CD4-positive, alpha-beta memory T cell (primary cell): ENCODE data around the gene FOXL2NB. TPM values are rescaled to one million over a fixed set of nuclear protein-coding genes. Genes with fewer than 3 reads are reported as not detected.
A peak's percentile ranks its signal among the peaks of the same experiment; 100 is the strongest.

Source experiments
- CTCF ChIA-PET: fragments of 350-600 bp; sonication (Branson Sonifier 250); formaldehyde crosslinking; loops from one replicate; lab custom pipeline; 2021; ENCODE audit warnings: inconsistent platforms; ENCODE audit not compliant: partially characterized antibody; lab: Charles Lee
- POLR2A ChIA-PET: fragments of 350-600 bp; sonication (Branson Sonifier 250); formaldehyde crosslinking; loops from one replicate; lab custom pipeline; 2021; ENCODE audit not compliant: partially characterized antibody; lab: Charles Lee
- DNase-seq, 5 donors: peaks; one replicate each; pipeline versions ENCODE4 v3.0.0 to v3.0.0-alpha.2; 2020 to 2022; ENCODE audit warnings: mixed read lengths in 1 of 5
- H3K27ac ChIP-seq: one replicate; pipeline ENCODE4 v1.7.0; 2013; ENCODE audit warnings: low read depth, low read length
- H3K27me3 ChIP-seq: 2 replicates; pipeline ENCODE4 v1.7.0; 2013; ENCODE audit warnings: mild to moderate bottlenecking, low read length, moderate library complexity; ENCODE audit not compliant: insufficient read depth
- H3K36me3 ChIP-seq: 2 replicates; pipeline ENCODE4 v1.7.0; 2013; ENCODE audit warnings: mild to moderate bottlenecking, low read length, moderate library complexity; ENCODE audit not compliant: insufficient read depth
- H3K4me1 ChIP-seq: 2 replicates; pipeline ENCODE4 v1.7.0; 2013; ENCODE audit warnings: mild to moderate bottlenecking, low read length, moderate library complexity; ENCODE audit not compliant: insufficient read depth
- H3K4me3 ChIP-seq, 2 donors: one replicate each; pipeline ENCODE4 v1.7.0; 2013; ENCODE audit warnings: low read length in 2 of 2, mild to moderate bottlenecking in 1 of 2
- H3K9me3 ChIP-seq, 2 donors: one replicate each; pipeline ENCODE4 v1.7.0; 2013; ENCODE audit warnings: low read length in 2 of 2, control low read depth in 1 of 2; ENCODE audit not compliant: control insufficient read depth in 1 of 2
- H3K27ac Mint-ChIP-seq, 7 donors: one replicate each; pipeline ENCODE4 v1.8.0; 2020 to 2021; ENCODE audit warnings: mixed read lengths in 7 of 7, mild to moderate bottlenecking in 6 of 7, inconsistent platforms in 3 of 7, moderate library complexity in 3 of 7
- H3K27me3 Mint-ChIP-seq, 2 donors: one replicate each; pipeline ENCODE4 v1.8.0; 2020 to 2021; ENCODE audit warnings: mixed read lengths in 2 of 2
- H3K36me3 Mint-ChIP-seq, 2 donors: one replicate each; pipeline ENCODE4 v1.8.0; 2020 to 2021; ENCODE audit warnings: mixed read lengths in 2 of 2, inconsistent platforms in 1 of 2, mild to moderate bottlenecking in 1 of 2
- H3K4me1 Mint-ChIP-seq, 4 donors: one replicate each; pipeline ENCODE4 v1.8.0; 2020 to 2021; ENCODE audit warnings: mixed read lengths in 4 of 4, mild to moderate bottlenecking in 1 of 4
- H3K4me3 Mint-ChIP-seq, 8 donors: one replicate each; pipeline ENCODE4 v1.8.0; 2020 to 2021; ENCODE audit warnings: mixed read lengths in 8 of 8, mild to moderate bottlenecking in 7 of 8, moderate library complexity in 6 of 8, inconsistent platforms in 3 of 8
- H3K9me3 Mint-ChIP-seq, 8 donors: one replicate each; pipeline ENCODE4 v1.8.0; 2020 to 2021; ENCODE audit warnings: mixed read lengths in 8 of 8, mild to moderate bottlenecking in 5 of 8, inconsistent platforms in 3 of 8, moderate library complexity in 1 of 8
- intact Hi-C: fragments of 100-400 bp; cut with micrococcal nuclease; formaldehyde crosslinking; loops from one replicate; pipeline ENCODE4 v1.15.1; 2023
- polyA plus RNA-seq, 2 donors: library from polyadenylated mRNA; unstranded; fragments of 300-500 nt; fragmentation: Illumina TruSeq; gene quantifications; one replicate each; pipeline ENCODE4 v1.2.3, GENCODE V29; 2021
- total RNA-seq, 2 experiments: library from RNA; stranded (reverse); gene quantifications; one replicate each; pipeline ENCODE4 v1.2.3, GENCODE V29; 2021

Gene FOXL2NB
- total and polyA plus RNA-seq, 4 experiments from 2014 or later, result 0.04 TPM; not detected in 3

DNA sequence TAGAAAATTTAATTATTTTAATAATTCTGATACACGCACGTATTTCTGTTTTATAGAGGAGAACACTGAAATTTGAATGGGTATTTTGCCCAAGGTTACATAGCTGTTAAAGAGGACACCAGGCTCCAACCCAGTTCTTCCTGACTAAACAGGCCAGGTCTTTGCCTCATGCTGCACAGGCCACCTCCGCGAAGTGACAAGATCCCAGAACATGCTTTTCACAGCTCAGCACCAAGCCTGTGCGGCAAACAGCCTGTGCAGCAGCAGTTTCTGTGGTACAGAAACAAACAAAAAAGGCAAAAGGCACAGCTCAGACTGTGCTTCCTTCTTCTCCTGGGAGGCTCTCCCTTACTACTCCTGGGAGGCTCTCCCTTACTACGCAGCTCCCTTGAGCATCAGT, 6.6 kb upstream of the FOXL2NB start:
- Histone ChIP-seq H3K4me1 (peaks cover 61% of the 10 kb centered on the region), H3K9me3 (no peaks in the 10 kb centered on the region), H3K27ac (no peak overlapping the region), H3K27me3 (peaks cover 87% of the 10 kb centered on the region), H3K36me3 (no peaks in the 10 kb centered on the region), H3K4me3 (no peak overlapping the region)
- peaks cover 0 to 12% (median 0%) of the 10 kb centered on the region in 8 donors for H3K9me3 Mint-ChIP-seq
- peaks cover 26 to 66% (median 45%) of the 10 kb centered on the region in 4 donors for H3K4me1 Mint-ChIP-seq
- peaks cover 1 to 4% of the 10 kb centered on the region in 2 donors for H3K36me3 Mint-ChIP-seq
- CTCF ChIA-PET, result interaction anchor here (1.0 to 15.1 kb wide), 4 partner anchors 10 to 342 kb away, joined by 3 to 272 read pairs (median 4); no protein-coding TSS in a partner anchor
- DNase-seq, result no peak
- no peak overlapping the region for H3K4me3 Mint-ChIP-seq
- intact Hi-C loops, result loop anchor here (10.0 kb wide), 2 partner anchors 606 to 756 kb away; partner anchors contain the start of gene ARMC8
- POLR2A ChIA-PET, result no interaction called here
- peaks cover 72 to 80% of the 10 kb centered on the region in 2 donors for H3K27me3 Mint-ChIP-seq
- no peak overlapping the region for H3K27ac Mint-ChIP-seq

DNA sequence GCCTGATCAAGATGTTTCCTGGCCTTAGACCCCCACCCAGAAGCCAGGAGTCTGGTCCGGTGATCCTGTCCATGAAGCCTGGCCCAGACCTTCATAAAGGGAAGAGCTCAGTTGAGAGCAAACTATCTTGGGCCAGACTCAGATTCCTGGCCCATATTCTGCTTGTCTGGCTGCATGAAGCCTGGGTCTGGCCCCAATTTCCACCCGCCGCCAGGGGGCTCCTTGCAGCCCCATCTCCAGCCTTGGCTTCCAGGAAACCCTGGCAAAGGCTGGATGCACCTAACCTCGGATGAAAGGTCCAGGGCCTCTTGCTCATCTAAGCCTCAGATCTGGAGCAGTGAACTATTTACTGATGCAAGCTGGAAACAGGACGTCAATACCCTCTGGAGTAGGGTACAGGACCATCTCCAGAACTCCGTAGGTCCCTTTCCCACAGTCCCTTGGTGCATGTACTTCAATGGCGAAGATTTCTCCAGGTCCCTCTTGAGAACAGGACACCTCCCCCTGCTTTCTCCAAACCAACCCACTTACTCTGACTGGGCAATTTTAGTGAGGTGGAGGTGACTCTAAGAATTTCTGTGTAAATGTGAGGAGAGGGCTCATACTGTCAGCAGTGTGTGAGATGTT, 5.6 kb upstream of the FOXL2NB start:
- Histone ChIP-seq H3K9me3 (no peaks in the 10 kb centered on the region), H3K27me3 (peaks cover 82% of the 10 kb centered on the region), H3K4me3 (no peak overlapping the region), H3K36me3 (no peaks in the 10 kb centered on the region), H3K4me1 (peaks cover 56% of the 10 kb centered on the region), H3K27ac (no peak overlapping the region)
- DNase-seq, result no peak
- H3K27me3 Mint-ChIP-seq, result peaks cover 72 to 73% of the 10 kb centered on the region in 2 donors
- no peak overlapping the region for H3K4me3 Mint-ChIP-seq
- peaks cover 1 to 4% of the 10 kb centered on the region in 2 donors for H3K36me3 Mint-ChIP-seq
- H3K9me3 Mint-ChIP-seq, result peaks cover 0 to 12% (median 0%) of the 10 kb centered on the region in 8 donors
- CTCF ChIA-PET, result interaction anchor here (1.0 to 15.1 kb wide), 6 partner anchors 9 to 389 kb away, joined by 3 to 272 read pairs (median 4); no protein-coding TSS in a partner anchor
- peak overlapping the region in 1 of 7 donors; percentile 28 for H3K27ac Mint-ChIP-seq
- intact Hi-C loops, result loop anchor here (10.0 kb wide), 2 partner anchors 607 to 757 kb away; partner anchors contain the start of gene ARMC8
- POLR2A ChIA-PET, result interaction anchor here (0.9 kb wide), 1 partner anchor 333 kb away, joined by 3 read pairs; the partner anchor contains the start of gene FAIM
- peaks cover 23 to 59% (median 40%) of the 10 kb centered on the region in 4 donors for H3K4me1 Mint-ChIP-seq

DNA sequence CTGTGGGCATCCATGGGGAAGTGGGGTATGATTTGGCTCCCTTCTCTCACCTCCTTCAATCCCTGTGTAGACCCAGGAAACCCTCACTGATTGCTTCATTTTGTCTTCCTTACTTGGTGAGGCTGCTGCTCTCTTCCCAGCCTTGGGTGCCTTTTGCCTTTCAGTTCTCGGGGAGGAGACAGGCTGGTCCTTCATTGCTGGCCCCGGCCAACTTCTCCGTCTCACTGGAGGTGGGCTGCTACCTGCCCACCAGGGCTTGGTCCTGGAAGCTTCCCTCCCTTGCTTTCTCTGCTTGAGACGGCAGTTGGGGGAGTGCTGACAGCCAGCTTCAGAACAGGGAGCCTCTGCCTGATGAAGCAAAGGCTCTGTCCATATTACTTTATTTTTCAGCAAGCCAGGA, 4.7 kb upstream of the FOXL2NB start:
- CTCF ChIA-PET, result interaction anchor here (1.0 to 15.1 kb wide), 3 partner anchors 13 to 388 kb away, joined by 3 to 272 read pairs (median 6); no protein-coding TSS in a partner anchor
- Mint-ChIP-seq H3K9me3 (peaks cover 0 to 12% (median 0%) of the 10 kb centered on the region in 8 donors), H3K4me3 (peak overlapping the region in 2 of 8 donors; percentile 0 to 1), H3K36me3 (peaks cover 1 to 4% of the 10 kb centered on the region in 2 donors), H3K27me3 (peaks cover 66 to 70% of the 10 kb centered on the region in 2 donors), H3K4me1 (peaks cover 21 to 55% (median 35%) of the 10 kb centered on the region in 4 donors), H3K27ac (no peak overlapping the region)
- Histone ChIP-seq H3K27ac (no peak overlapping the region), H3K9me3 (no peaks in the 10 kb centered on the region), H3K4me3 (no peak overlapping the region), H3K4me1 (peaks cover 55% of the 10 kb centered on the region), H3K36me3 (no peaks in the 10 kb centered on the region), H3K27me3 (peaks cover 73% of the 10 kb centered on the region)
- POLR2A ChIA-PET, result interaction anchor here (0.9 kb wide), 1 partner anchor 334 kb away, joined by 3 read pairs; the partner anchor contains the start of gene FAIM
- intact Hi-C loops, result loop anchor here (10.0 kb wide), 2 partner anchors 607 to 757 kb away; partner anchors contain the start of gene ARMC8
- no peak for DNase-seq

DNA sequence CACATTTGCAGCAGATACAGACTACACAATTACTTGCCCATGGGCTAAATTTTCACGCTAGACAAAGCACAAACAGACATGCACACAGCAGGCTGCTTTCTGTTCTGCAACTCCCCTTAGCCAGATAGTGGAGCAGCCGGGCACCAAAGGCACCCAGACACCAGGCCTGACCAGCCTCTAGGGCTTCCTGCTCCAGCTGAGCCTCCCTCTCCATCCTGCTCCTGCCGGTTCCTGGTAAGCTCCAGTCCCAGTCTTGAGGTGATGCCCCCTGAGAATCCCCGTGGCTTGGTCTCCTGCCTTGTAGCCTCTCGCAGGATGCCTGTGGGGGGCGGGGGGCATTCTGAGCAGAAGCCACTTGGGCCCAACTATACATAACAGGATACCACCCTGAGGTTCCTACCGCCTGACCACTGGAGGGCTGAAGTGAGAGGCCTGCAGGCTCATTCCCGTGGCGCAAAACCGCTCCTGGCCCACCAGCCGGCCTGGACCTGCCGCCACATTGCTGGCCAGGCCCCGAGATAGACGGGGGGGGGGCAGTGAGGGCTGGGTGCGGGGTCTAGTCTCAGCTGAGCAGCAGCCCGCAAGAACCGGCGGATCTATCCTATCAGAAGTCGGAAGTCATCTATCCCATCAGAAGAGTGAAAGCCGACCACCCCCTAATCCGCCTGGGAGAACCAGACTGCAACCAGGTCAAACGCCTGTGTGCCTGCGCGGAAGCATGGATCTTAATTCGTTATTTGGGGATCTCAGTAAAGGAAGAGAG, 4.0 kb upstream of the FOXL2NB start:
- CTCF ChIA-PET, result interaction anchor here (15.1 kb wide), 1 partner anchor 22 kb away, joined by 272 read pairs; no protein-coding TSS in a partner anchor
- POLR2A ChIA-PET, result no interaction called here

DNA sequence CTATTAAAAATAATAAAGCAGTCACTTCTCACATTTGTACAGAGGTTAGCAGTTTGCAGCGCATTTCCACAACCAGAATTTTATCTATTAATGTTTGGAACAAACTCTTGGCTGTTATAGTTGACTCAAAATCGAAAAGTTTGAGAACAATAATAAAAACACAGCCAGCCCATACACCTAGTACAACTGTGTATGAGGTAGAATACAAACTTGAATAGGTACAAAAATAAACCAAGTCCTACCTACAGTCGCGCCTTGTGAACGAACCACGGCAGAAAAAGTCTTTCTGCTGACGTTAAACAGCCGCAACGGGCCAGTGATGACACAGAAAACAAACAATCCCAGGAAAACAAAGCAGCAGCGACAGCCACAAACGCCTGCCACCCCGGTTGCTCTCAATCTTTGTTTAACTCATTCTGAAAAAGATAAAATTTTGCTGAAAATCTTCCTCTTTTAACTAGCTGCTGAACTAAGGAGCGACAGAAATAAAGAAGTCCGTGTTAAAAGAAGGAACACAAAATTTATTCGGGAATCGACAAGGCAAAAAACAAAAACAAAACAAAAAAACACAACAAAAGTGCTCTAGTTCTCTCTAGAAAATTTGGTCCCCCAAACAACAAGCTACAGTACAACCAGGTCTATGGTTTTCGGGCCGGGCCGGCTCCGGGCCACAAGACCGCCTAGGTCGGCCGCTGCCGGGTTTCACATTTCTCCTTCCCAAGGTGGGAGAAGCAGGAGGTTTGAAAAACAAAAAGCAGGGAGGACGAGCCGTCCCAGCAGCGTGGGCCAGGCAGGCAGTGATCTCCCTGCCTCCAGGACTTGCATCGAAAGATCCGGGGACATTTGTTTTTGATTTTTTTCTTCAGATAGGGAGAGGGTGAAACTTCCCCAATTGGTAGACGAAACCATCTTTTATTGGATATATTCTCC, 3.0 kb upstream of the FOXL2NB start:
- peaks cover 38% of the 10 kb centered on the region for H3K4me1 ChIP-seq
- H3K9me3 Mint-ChIP-seq, result peaks cover 0 to 12% (median 0%) of the 10 kb centered on the region in 8 donors
- H3K36me3 ChIP-seq, result no peaks in the 10 kb centered on the region
- H3K4me1 Mint-ChIP-seq, result peaks cover 19 to 50% (median 30%) of the 10 kb centered on the region in 4 donors
- intact Hi-C loops, result loop anchor here (1.0 to 10.0 kb wide), 3 partner anchors 8 to 759 kb away; partner anchors contain the start of gene ARMC8
- ChIA-PET CTCF (interaction anchor here (1.0 to 2.2 kb wide), 5 partner anchors 8 to 28 kb away, joined by 3 to 11 read pairs (median 6); no protein-coding TSS in a partner anchor), POLR2A (interaction anchor here (1.4 kb wide), 1 partner anchor 350 kb away, joined by 3 read pairs; the partner anchor contains the start of gene CEP70)
- peaks cover 71% of the 10 kb centered on the region for H3K27me3 ChIP-seq
- H3K27ac Mint-ChIP-seq, result peak overlapping the region in 2 of 7 donors; percentile 20 to 74
- H3K4me3 Mint-ChIP-seq, result peak overlapping the region; percentile 61 to 94 (median 80)
- no peak overlapping the region for H3K27ac ChIP-seq
- DNase-seq, result peak in 1 of 5 donors; percentile 22
- peaks cover 1 to 4% of the 10 kb centered on the region in 2 donors for H3K36me3 Mint-ChIP-seq
- no peak overlapping the region for H3K4me3 ChIP-seq
- H3K9me3 ChIP-seq, result no peaks in the 10 kb centered on the region
- peaks cover 66 to 70% of the 10 kb centered on the region in 2 donors for H3K27me3 Mint-ChIP-seq

More for the DNA sequence above, 4.0 kb upstream of the FOXL2NB start:
- Histone ChIP-seq H3K4me1 (peaks cover 47% of the 10 kb centered on the region), H3K4me3 (no peak overlapping the region), H3K36me3 (no peaks in the 10 kb centered on the region), H3K9me3 (no peaks in the 10 kb centered on the region), H3K27ac (no peak overlapping the region), H3K27me3 (peaks cover 70% of the 10 kb centered on the region)
- Mint-ChIP-seq H3K4me3 (peak overlapping the region in 3 of 8 donors; percentile 0 to 36 (median 1)), H3K27ac (peak overlapping the region in 1 of 7 donors; percentile 74), H3K9me3 (peaks cover 0 to 12% (median 0%) of the 10 kb centered on the region in 8 donors), H3K27me3 (peaks cover 69 to 71% of the 10 kb centered on the region in 2 donors), H3K4me1 (peaks cover 22 to 55% (median 34%) of the 10 kb centered on the region in 4 donors), H3K36me3 (peaks cover 1 to 4% of the 10 kb centered on the region in 2 donors)
- intact Hi-C loops, result loop anchor here (10.0 kb wide), 2 partner anchors 608 to 758 kb away; partner anchors contain the start of gene ARMC8
- DNase-seq, result no peak

DNA sequence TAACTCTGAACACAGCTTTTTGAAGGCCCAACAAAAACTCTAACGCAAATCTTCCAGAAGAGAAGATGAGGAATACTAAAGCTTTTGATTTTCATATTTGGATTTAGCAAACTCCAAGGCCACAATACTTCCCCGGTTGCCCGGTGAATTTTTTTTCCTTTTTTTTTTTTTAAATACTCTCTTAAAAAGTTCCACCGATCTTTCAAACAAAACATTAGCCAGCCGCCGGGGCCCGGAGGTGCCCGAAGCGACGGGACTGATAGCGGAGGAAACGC, 2.4 kb upstream of the FOXL2NB start:
- Mint-ChIP-seq H3K27ac (peak overlapping the region in 1 of 7 donors; percentile 74), H3K27me3 (peaks cover 68 to 73% of the 10 kb centered on the region in 2 donors), H3K4me1 (peaks cover 24 to 51% (median 32%) of the 10 kb centered on the region in 4 donors), H3K9me3 (peaks cover 0 to 14% (median 0%) of the 10 kb centered on the region in 8 donors), H3K4me3 (peak overlapping the region; percentile 51 to 94 (median 86)), H3K36me3 (peaks cover 1 to 4% of the 10 kb centered on the region in 2 donors)
- DNase-seq, result no peak
- H3K27me3 ChIP-seq, result peaks cover 67% of the 10 kb centered on the region
- H3K27ac ChIP-seq, result no peak overlapping the region
- POLR2A ChIA-PET, result interaction anchor here (0.7 to 1.4 kb wide), 2 partner anchors 271 to 350 kb away, joined by 3 read pairs; partner anchors contain the start of gene CEP70
- peaks cover 38% of the 10 kb centered on the region for H3K4me1 ChIP-seq
- intact Hi-C loops, result loop anchor here (1.0 to 10.0 kb wide), 3 partner anchors 8 to 760 kb away; partner anchors contain the start of gene ARMC8
- no peaks in the 10 kb centered on the region for H3K9me3 ChIP-seq
- CTCF ChIA-PET, result interaction anchor here (1.0 to 2.2 kb wide), 5 partner anchors 8 to 29 kb away, joined by 3 to 11 read pairs (median 6); no protein-coding TSS in a partner anchor
- no peak overlapping the region for H3K4me3 ChIP-seq
- H3K36me3 ChIP-seq, result no peaks in the 10 kb centered on the region
